GM12878 (cell line): ENCODE results near the gene TDRD10. TPM values are rescaled to one million over a fixed set of nuclear protein-coding genes. Genes with fewer than 3 reads are reported as not detected.

Source experiments
- ATAC-seq: fragments of 200-7000 bp; cut with Tn5 transposase; 3 replicates; pipeline ENCODE4 v1.9.1; 2020; ENCODE audit warnings: mild to moderate bottlenecking, moderate library complexity
- BruUV-seq: library from RNA; stranded (reverse); fragments of 400-500 nt; replicated peaks from 2 replicates; lab custom pipeline; 2021; lab: Mats Ljungman, UMichigan
- CTCF ChIA-PET: fragments of 300-600 bp; sonication (Branson Sonifier 250); formaldehyde crosslinking; extraction: SDS; loops from one replicate; lab custom pipeline; 2021; ENCODE audit warnings: inconsistent platforms; lab: Yijun Ruan, JAX
- POLR2A ChIA-PET: fragments of 350-600 bp; formaldehyde crosslinking; extraction: SDS; loops from one replicate; lab custom pipeline; 2021; ENCODE audit warnings: inconsistent platforms; lab: Charles Lee
- RAD21 ChIA-PET: fragments of 300-600 bp; sonication (Branson Sonifier 250); formaldehyde crosslinking; loops from one replicate; lab custom pipeline; 2023; ENCODE audit warnings: antibody characterized with exemption; ENCODE audit not compliant: unreplicated experiment; lab: Charles Lee
- SMC1A ChIA-PET: fragments of 300-600 bp; sonication (Branson Sonifier 250); formaldehyde crosslinking; loops from one replicate; lab custom pipeline; 2023; ENCODE audit not compliant: unreplicated experiment, uncharacterized antibody; lab: Charles Lee
- DNase-seq: peaks from one replicate; pipeline ENCODE4 v3.0.0-alpha.2; 2011; ENCODE audit warnings: low read depth, low spot score
- FAIRE-seq: peaks from 3 replicates; lab custom pipeline; 2011; peaks lifted over from hg19 to GRCh38; lab: Jason Lieb, UNC
- H2AFZ ChIP-seq: 2 replicates; pipeline ENCODE4 v1.6.0; 2011; ENCODE audit warnings: low read depth, low read length, control low read depth; ENCODE audit not compliant: control insufficient read depth
- H3K27ac ChIP-seq: 2 replicates; pipeline ENCODE4 v1.5.1; 2011; ENCODE audit warnings: control low read depth; ENCODE audit not compliant: control insufficient read depth, insufficient read depth
- H3K27me3 ChIP-seq, 2 experiments: replicated peaks in 1 of 2; 2 replicates each; pipeline versions ENCODE4 v1.6.0 to v1.6.1; 2011; ENCODE audit warnings: low read length in 1 of 2; ENCODE audit not compliant: control insufficient read depth in 2 of 2, insufficient read depth in 2 of 2
- H3K36me3 ChIP-seq, 2 experiments: 2 replicates each; pipeline ENCODE4 v1.5.1; 2011; ENCODE audit warnings: low read length in 1 of 2; ENCODE audit not compliant: control insufficient read depth in 2 of 2, insufficient read depth in 2 of 2
- H3K4me1 ChIP-seq: 2 replicates; pipeline ENCODE4 v1.6.1; 2011; ENCODE audit warnings: mild to moderate bottlenecking, low read length, moderate library complexity, mixed read lengths; ENCODE audit not compliant: control insufficient read depth, insufficient read depth
- H3K4me2 ChIP-seq: 2 replicates; pipeline ENCODE4 v1.6.0; 2011; ENCODE audit warnings: control low read depth; ENCODE audit not compliant: control insufficient read depth, insufficient read depth
- H3K4me3 ChIP-seq: fragments of 200-600 bp; sonication (generic); 2 replicates; pipeline ENCODE4 v1.5.1; 2016
- H3K79me2 ChIP-seq: 2 replicates; pipeline ENCODE4 v1.6.0; 2011; ENCODE audit warnings: low read length; ENCODE audit not compliant: control insufficient read depth, insufficient read depth
- H3K9ac ChIP-seq: 2 replicates; pipeline ENCODE4 v1.8.0; 2011; ENCODE audit warnings: low read length, control low read depth, mixed read lengths; ENCODE audit not compliant: control insufficient read depth, insufficient read depth
- H3K9me3 ChIP-seq: replicated peaks from 3 replicates; pipeline ENCODE4 v1.5.1; 2011; ENCODE audit warnings: mild to moderate bottlenecking, low read length; ENCODE audit not compliant: control insufficient read depth, insufficient read depth
- H4K20me1 ChIP-seq: 2 replicates; pipeline ENCODE4 v1.6.0; 2011; ENCODE audit not compliant: control insufficient read depth, insufficient read depth
- JUND ChIP-seq: IDR thresholded peaks from 2 replicates; pipeline ENCODE4 v1.6.1; 2012; ENCODE audit warnings: low read depth, mild to moderate bottlenecking, low read length, improper control_type of control experiment, moderate library complexity
- POU2F2 ChIP-seq: IDR thresholded peaks from 3 replicates; pipeline ENCODE4 v1.6.1; 2011; ENCODE audit warnings: low read depth, mild to moderate bottlenecking, low read length, borderline replicate concordance
- WGBS: methylation state at CpG from one replicate; pipeline ENCODE4 v1.1.6; 2016; ENCODE audit warnings: low lambda C conversion rate; ENCODE audit not compliant: insufficient replicate concordance, insufficient coverage; ENCODE audit errors: missing lambda C conversion rate; 5-methylcytosine and 5-hydroxymethylcytosine counted together
- in situ Hi-C: fragments of 300-500 bp; cut with MboI; formaldehyde crosslinking; loops from 9 replicates; pipeline ENCODE4 v1.14.3; 2018; ENCODE audit warnings: mixed read lengths
- intact Hi-C: fragments of 100-400 bp; cut with micrococcal nuclease; formaldehyde crosslinking; loops from one replicate; pipeline ENCODE4 v1.14.2; 2022; ENCODE audit not compliant: unreplicated experiment
- polyA plus RNA-seq, 11 experiments: library from polyadenylated mRNA; depleted of rRNA in 4 of 11; unstranded in 6 of 11; stranded (reverse) in 5 of 11; fragments of >200 nt; fragmentation: Nextera tagmentation in 4 of 11; fragmentation: Illumina TruSeq in 1 of 11; extraction: Ambion mirVana in 4 of 11; extraction: Trizol in 1 of 11; gene quantifications; 1 replicate in 1 of 11; 2 replicates in 10 of 11; pipeline versions ENCODE4 v1.2.1 to v1.2.3, GENCODE V29; 2011 to 2016; ENCODE audit warnings: inconsistent platforms in 2 of 11, missing spikeins in 2 of 11, low read depth in 1 of 11
- total RNA-seq, 4 experiments: library from RNA; depleted of rRNA in 3 of 4; stranded (reverse); fragments of >200 nt in 3 of 4; fragmentation: Illumina TruSeq in 1 of 4; extraction: Trizol in 1 of 4; gene quantifications; 2 replicates each; pipeline versions ENCODE4 v1.2.1 to v1.2.3, GENCODE V29; 2013 to 2021
- TF ChIP-seq, protein P1 (sequence below): fragments of 450-650 bp; formaldehyde crosslinking; IDR thresholded peaks from 2 replicates; pipeline ENCODE4 v1.4.0; 2022; ENCODE audit warnings: mild to moderate bottlenecking, moderate library complexity

The TDRD10 gene
- total and polyA plus RNA-seq, 10 of the 15 experiments (the other 5 are each of a cell fraction or from before 2014, with no cell fraction given), result not detected

DNA sequence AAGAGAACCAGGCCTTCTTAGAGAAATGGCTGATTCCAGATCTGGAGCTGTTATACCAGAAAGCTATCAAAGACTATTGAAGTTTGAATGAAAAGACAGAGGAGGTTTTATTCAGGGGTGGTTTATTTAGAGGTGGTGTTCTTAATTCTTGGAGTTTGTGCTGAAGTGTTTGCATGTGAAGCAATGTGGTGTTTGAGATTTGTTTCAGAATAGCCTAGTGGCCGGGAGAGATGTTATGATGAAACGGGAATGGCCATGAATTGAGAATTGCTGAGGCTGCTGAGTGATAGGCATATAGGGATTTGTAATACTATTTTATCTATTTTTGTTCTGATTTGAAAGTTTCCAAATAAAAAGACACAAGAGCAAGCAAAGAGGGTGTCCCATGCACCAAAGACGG lies 10.7 kb downstream of the TDRD10 start:
- ChIA-PET CTCF (interaction anchor here (0.6 to 0.9 kb wide), 2 partner anchors 23 to 436 kb away, joined by 3 read pairs; no protein-coding TSS in a partner anchor), POLR2A (no interaction called here), SMC1A (interaction anchor here (1.3 to 1.7 kb wide), 5 partner anchors 8 to 178 kb away, joined by 3 to 5 read pairs (median 4); no protein-coding TSS in a partner anchor), RAD21 (no interaction called here)
- H3K79me2 ChIP-seq, result no peaks in the 10 kb centered on the region
- in situ Hi-C loops (no loop called here), intact Hi-C loops (no loop called here)
- no peak overlapping the region for H3K27ac ChIP-seq
- H3K36me3 ChIP-seq, result no peaks in the 10 kb centered on the region
- no peak overlapping the region for H2AFZ ChIP-seq
- WGBS, result 45% methylated on average over 3 of the region's 3 CpGs
- H3K9me3 ChIP-seq, result no peaks in the 10 kb centered on the region
- no peak overlapping the region for H3K9ac ChIP-seq
- no peaks in the 10 kb centered on the region for H3K4me1 ChIP-seq
- TF ChIP-seq POU2F2, result no peak
- no peak for TF ChIP-seq JUND
- TF ChIP-seq, protein P1, sequence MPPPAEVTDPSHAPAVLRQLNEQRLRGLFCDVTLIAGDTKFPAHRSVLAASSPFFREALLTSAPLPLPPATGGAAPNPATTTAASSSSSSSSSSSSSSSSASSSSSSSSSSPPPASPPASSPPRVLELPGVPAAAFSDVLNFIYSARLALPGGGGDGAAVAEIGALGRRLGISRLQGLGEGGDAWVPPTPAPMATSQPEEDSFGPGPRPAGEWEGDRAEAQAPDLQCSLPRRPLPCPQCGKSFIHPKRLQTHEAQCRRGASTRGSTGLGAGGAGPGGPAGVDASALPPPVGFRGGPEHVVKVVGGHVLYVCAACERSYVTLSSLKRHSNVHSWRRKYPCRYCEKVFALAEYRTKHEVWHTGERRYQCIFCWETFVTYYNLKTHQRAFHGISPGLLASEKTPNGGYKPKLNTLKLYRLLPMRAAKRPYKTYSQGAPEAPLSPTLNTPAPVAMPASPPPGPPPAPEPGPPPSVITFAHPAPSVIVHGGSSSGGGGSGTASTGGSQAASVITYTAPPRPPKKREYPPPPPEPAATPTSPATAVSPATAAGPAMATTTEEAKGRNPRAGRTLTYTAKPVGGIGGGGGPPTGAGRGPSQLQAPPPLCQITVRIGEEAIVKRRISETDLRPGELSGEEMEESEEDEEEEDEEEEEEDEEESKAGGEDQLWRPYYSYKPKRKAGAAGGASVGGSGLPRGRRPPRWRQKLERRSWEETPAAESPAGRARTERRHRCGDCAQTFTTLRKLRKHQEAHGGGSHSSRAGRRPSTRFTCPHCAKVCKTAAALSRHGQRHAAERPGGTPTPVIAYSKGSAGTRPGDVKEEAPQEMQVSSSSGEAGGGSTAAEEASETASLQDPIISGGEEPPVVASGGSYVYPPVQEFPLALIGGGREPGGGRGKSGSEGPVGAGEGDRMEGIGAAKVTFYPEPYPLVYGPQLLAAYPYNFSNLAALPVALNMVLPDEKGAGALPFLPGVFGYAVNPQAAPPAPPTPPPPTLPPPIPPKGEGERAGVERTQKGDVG (CRISPR knock-in tag), result no peak
- no TSS peak for BruUV-seq
- DNase-seq (no peak), FAIRE-seq (no peak), ATAC-seq (no peak)
- no peak overlapping the region for H3K4me3 ChIP-seq
- H3K4me2 ChIP-seq, result no peak overlapping the region
- peaks cover 3 to 4% of the 10 kb centered on the region in 2 experiments for H3K27me3 ChIP-seq
- no peaks in the 10 kb centered on the region for H4K20me1 ChIP-seq
